GM21381 (cell line): ENCODE results near the gene LRRC38.
"Not testable (repeated sequence)": the region's sequence is repeated elsewhere in the genome, so short reads cannot be mapped to it uniquely, and the experiment has no call there.

Experiments
- ATAC-seq: cut with Tn5 transposase; IDR thresholded peaks from one replicate; pipeline ENCODE4 v1.9.1; 2021; ENCODE audit warnings: mild to moderate bottlenecking, moderate library complexity; ENCODE audit not compliant: unreplicated experiment

LRRC38 gene

GRCh38 chr1:13469343-13469742, 44.5 kb downstream of the LRRC38 start:
- ATAC-seq: no peak

- no peak for ATAC-seq
Observed at GRCh38 chr1:13465515-13465914, 48.3 kb downstream of the LRRC38 start.

- ATAC-seq: no peak
Observed at GRCh38 chr1:13462682-13463081, 51.1 kb downstream of the LRRC38 start.

GRCh38 chr1:13461977-13462376, 51.8 kb downstream of the LRRC38 start:
- ATAC-seq: no peak

GRCh38 chr1:13456904-13457532, 56.8 kb downstream of the LRRC38 start:
- no peak for ATAC-seq

- no peak for ATAC-seq
Observed at GRCh38 chr1:13451399-13451965, 62.3 kb downstream of the LRRC38 start.

GRCh38 chr1:13450204-13450603, 63.6 kb downstream of the LRRC38 start:
- ATAC-seq: no peak

GRCh38 chr1:13443335-13443979, 70.3 kb downstream of the LRRC38 start:
- no peak for ATAC-seq

GRCh38 chr1:13439104-13439783, 74.6 kb downstream of the LRRC38 start:
- not testable (repeated sequence) for ATAC-seq

- ATAC-seq: no peak
Observed at GRCh38 chr1:13435458-13435857, 78.3 kb downstream of the LRRC38 start.

- ATAC-seq: not testable (repeated sequence)
Observed at GRCh38 chr1:13433694-13434358, 80.0 kb downstream of the LRRC38 start.

GRCh38 chr1:13432251-13432650, 81.6 kb downstream of the LRRC38 start:
- ATAC-seq: no peak

GRCh38 chr1:13430495-13430894, 83.3 kb downstream of the LRRC38 start:
- ATAC-seq: no peak
